ENCODE measurements around the gene AIG1. TPM values are rescaled to one million over a fixed set of nuclear protein-coding genes. Genes with fewer than 3 reads are reported as not detected.
"Not testable (repeated sequence)": the region's sequence is repeated elsewhere in the genome, so short reads cannot be mapped to it uniquely, and the experiment has no call there.

Gene AIG1
- total RNA-seq, 1 donor from 2014 or later, result 81.5 TPM

GRCh38 chr6:143268439-143268838 is 207.8 kb downstream of the AIG1 start:
- DNase-seq (ENCODE audit: low spot score), result no peak

DNA sequence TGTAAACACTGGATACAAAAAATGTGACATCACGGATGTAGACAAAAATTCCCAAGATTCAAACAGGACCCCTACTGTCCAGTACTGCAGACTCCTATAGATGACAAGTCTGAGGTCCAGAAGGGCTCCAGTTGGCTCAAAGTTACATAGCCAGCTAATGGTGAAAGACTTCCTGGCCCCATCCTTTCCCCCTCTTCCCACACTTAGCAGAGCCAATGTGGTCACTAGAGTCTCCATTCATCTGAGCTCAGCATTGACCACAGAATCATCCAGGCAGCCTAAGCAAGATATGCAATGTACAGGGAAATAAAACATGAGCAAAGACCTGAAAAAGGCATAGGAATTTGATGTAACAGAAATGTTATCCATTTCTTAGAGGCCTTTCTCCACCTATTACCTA is 209.3 kb downstream of the AIG1 start:
- no peak for DNase-seq (ENCODE audit: low spot score)

GRCh38 chr6:143271024-143271423 is 210.3 kb downstream of the AIG1 start:
- DNase-seq (ENCODE audit: low spot score), result no peak

- no peak for DNase-seq (ENCODE audit: low spot score)
Observed at GRCh38 chr6:143276436-143276835, 215.7 kb downstream of the AIG1 start.

- DNase-seq (ENCODE audit: low spot score), result no peak
Observed at GRCh38 chr6:143279385-143279784, 218.7 kb downstream of the AIG1 start.

GRCh38 chr6:143283887-143284645 is 223.4 kb downstream of the AIG1 start:
- no peak for DNase-seq (ENCODE audit: low spot score)

DNA sequence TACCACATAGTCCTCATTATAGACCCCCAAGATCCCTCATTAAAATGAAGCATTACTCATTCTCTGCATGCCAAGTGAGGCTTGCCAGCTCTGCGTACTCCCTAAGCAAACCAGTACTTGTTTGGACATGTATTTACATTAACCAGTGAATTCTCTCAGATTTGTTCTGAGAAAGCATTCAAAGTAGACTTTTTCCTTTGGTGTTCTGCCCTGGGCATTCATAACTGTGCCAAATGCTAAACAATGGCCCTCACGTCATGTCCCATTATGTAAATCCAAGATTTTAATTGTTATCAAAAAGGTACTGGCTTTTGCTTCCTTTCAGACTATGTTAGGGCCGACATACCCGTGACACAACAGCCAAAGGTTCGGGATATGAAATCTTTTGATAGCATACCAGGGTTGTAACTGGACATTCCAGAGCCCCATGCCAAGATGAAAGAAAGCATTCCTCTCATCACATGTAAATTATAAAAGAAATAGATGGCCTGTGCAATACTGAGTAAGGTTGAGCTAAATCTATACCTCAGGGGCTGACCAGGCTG is 225.6 kb downstream of the AIG1 start:
- DNase-seq (ENCODE audit: low spot score), result no peak

DNA sequence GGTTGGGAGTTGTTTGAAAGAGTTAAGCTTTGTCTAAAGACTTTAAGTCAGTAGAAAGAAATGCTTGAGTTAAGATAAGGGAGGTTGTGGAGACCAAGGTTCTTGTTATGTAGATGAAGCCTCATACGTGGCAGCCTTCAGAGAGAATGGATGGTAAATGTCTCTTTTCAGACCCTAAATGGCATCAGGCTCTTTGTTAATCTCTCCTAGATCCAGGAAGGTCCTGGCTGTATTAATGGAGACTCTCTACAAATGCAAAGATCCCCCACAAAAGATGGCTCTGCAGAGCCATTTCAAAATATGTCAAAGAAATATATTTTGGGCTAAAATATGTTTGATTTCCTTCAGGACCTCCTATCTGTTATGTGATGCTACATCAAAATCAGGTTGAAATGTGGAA is 228.2 kb downstream of the AIG1 start:
- no peak for DNase-seq (ENCODE audit: low spot score)

DNA sequence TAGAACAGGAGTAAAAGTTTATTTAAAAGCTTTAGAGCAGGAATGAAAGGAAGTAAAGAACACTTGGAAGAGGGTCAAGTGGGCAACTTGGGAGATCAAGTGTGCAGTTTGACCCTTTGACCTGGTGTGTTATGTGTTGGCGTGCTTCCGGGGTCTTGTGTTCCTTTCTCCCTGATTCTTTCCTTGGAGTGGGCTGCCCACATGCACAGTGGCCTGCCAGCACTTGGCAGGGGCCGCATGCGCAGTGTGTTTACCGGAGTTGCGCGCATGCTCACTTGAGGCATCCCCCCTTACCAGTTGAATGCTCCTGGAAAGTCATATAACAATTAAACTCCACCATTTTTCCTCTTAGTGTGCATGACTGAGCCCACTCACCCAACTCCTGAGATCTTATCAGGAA is 229.5 kb downstream of the AIG1 start:
- no peak for DNase-seq (ENCODE audit: low spot score)

DNA sequence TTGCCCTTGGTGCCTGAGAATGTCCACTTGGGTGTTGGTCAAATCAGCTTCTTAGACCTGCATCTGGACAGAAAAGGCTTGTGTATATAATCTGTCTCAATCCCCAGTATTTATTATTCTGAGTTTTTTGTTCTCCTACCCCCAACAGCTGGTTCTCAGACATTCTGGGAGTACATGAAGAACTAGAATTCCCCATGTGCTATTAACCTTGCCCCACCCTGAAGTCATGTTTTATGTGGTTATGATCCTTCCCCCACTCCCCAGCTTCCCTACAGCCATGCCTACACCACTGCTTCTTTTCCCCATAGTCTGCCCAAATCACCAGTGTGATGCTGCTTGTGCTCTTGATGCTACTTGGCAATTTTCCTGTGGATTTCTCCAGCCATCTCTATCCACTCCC is 232.8 kb downstream of the AIG1 start:
- DNase-seq (ENCODE audit: low spot score), result no peak

GRCh38 chr6:143294265-143294860 is 233.7 kb downstream of the AIG1 start:
- no peak for DNase-seq (ENCODE audit: low spot score)

- no peak for DNase-seq (ENCODE audit: low spot score)
Observed at GRCh38 chr6:143295932-143296331, 235.2 kb downstream of the AIG1 start.

GRCh38 chr6:143298071-143298470 is 237.4 kb downstream of the AIG1 start:
- no peak for DNase-seq (ENCODE audit: low spot score)

GRCh38 chr6:143299253-143300166 is 238.8 kb downstream of the AIG1 start:
- DNase-seq (ENCODE audit: low spot score), result no peak

DNA sequence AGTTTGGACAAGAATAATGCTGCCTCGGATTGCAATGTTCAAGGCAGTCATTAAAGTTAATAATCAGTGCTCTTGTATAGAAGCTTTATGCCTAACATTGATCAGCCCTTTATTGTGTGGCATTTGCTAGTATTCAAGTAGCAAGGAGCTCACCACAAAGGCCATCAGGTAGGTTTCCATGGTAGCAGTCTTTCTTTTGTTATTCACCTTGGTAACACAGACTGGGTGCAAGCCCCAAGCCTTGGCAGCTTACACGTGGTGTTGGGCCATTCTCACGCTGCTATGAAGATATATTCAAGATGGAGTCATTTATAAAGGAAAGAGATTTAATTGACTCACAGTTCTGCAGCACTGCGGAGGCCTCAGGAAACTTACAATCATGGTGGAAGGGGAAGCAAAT is 240.5 kb downstream of the AIG1 start:
- DNase-seq (ENCODE audit: low spot score), result no peak

DNA sequence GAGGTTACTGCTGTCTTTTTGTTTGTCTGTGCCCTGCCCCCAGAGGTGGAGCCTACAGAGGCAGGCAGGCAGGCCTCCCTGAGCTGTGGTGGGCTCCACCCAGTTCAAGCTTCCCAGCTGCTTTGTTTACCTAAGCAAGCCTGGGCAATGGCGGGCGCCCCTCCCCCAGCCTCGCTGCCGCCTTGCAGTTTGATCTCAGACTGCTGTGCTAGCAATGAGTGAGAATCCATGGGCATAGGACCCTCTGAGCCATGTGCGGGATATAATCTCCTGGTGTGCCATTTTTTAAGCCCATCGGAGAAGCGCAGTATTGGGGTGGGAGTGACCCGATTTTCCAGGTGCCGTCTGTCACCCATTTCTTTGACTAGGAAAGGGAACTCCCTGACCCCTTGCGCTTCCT is 247.1 kb downstream of the AIG1 start:
- not testable (repeated sequence) for DNase-seq (ENCODE audit: low spot score)

GRCh38 chr6:143313163-143313562 is 252.5 kb downstream of the AIG1 start:
- no peak for DNase-seq (ENCODE audit: low spot score)

GRCh38 chr6:143321491-143322086 is 260.9 kb downstream of the AIG1 start:
- DNase-seq (ENCODE audit: low spot score), result no peak

DNA sequence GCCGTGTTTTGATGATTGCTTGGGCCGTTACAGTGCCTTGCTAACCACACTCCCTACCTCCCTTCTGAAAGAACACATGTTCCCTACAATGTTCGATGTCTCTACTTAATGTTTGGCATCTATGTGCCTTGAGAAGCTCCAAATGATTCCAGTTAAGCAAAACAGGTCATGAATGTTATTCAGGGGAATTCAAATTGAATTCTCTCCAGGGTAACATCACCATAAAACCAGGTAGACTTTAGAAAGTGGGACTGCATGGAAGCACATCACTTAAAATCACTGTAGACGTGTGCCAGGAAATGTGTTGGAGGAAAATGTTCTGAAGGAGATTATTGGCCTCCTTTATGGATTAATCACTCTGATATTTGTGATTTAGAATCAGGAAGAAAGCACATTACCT is 261.7 kb downstream of the AIG1 start:
- DNase-seq (ENCODE audit: low spot score), result no peak

- no peak for DNase-seq (ENCODE audit: low spot score)
Observed at GRCh38 chr6:143323729-143324470, 263.2 kb downstream of the AIG1 start.
